ENCODE measurements around the gene TMEM242. TPM values are rescaled to one million over a fixed set of nuclear protein-coding genes. Genes with fewer than 3 reads are reported as not detected.
A peak's percentile ranks its signal among the peaks of the same experiment; 100 is the strongest.

Gene TMEM242
- total and polyA plus RNA-seq, 8 donors, result 3.4 to 6.2 (median 4.5) TPM

- 91 to 96% methylated on average over 11 of the region's 13 CpGs for WGBS, 2 donors
- Histone ChIP-seq H3K27ac (no peak overlapping the region), H3K9me3 (no peaks in the 10 kb centered on the region), H3K4me1 (peaks cover 0 to 6% (median 0%) of the 10 kb centered on the region in 3 donors), H3K27me3 (no peaks in the 10 kb centered on the region), H3K4me3 (no peak overlapping the region), H3K36me3 (no peaks in the 10 kb centered on the region)
- ATAC-seq (no peak), DNase-seq (peak in 1 of 6 donors; percentile 7), FAIRE-seq (no peak)
- no peak for TF ChIP-seq CTCF (IDR thresholded peaks at IDR 0.05)
- intact Hi-C loops (cut with DNase I), result no loop called here
Measured at GRCh38 chr6:157283900-157284737, 39.2 kb downstream of the TMEM242 start.

- no peaks in the 10 kb centered on the region for H3K9me3 ChIP-seq
- no peaks in the 10 kb centered on the region for H3K27me3 ChIP-seq
- FAIRE-seq (no peak), ATAC-seq (no peak), DNase-seq (peak in 1 of 6 donors; percentile 2)
- no peak overlapping the region for H3K4me3 ChIP-seq
- intact Hi-C loops (cut with DNase I), result no loop called here
- no peaks in the 10 kb centered on the region for H3K36me3 ChIP-seq
- WGBS, 2 donors, result 68 to 74% methylated on average over 7 of the region's 8 CpGs
- peaks cover 0 to 6% (median 0%) of the 10 kb centered on the region in 3 donors for H3K4me1 ChIP-seq
- no peak overlapping the region for H3K27ac ChIP-seq
- TF ChIP-seq CTCF (IDR thresholded peaks at IDR 0.05), result no peak
Measured at GRCh38 chr6:157283330-157283898, 39.9 kb downstream of the TMEM242 start.

- no peak for ATAC-seq
- FAIRE-seq, result no peak
- Histone ChIP-seq H3K36me3 (no peaks in the 10 kb centered on the region), H3K4me1 (peaks cover 0 to 6% (median 0%) of the 10 kb centered on the region in 3 donors), H3K27ac (no peak overlapping the region), H3K9me3 (no peaks in the 10 kb centered on the region), H3K4me3 (no peak overlapping the region), H3K27me3 (no peaks in the 10 kb centered on the region)
- intact Hi-C loops (cut with DNase I), result no loop called here
- no peak for TF ChIP-seq CTCF (IDR thresholded peaks at IDR 0.05)
- peak in 1 of 6 donors; percentile 5 for DNase-seq
- 95 to 98% methylated on average over 7 of the region's 7 CpGs for WGBS, 2 donors
Measured at GRCh38 chr6:157282284-157282683, 41.0 kb downstream of the TMEM242 start.

- H3K4me3 ChIP-seq, result no peak overlapping the region
- WGBS, 2 donors, result 61 to 68% methylated on average over 9 of the region's 9 CpGs
- peak in 1 of 4 donors; percentile 16 for TF ChIP-seq CTCF (IDR thresholded peaks at IDR 0.05)
- peaks cover 0 to 6% (median 0%) of the 10 kb centered on the region in 3 donors for H3K4me1 ChIP-seq
- intact Hi-C loops (cut with DNase I), result no loop called here
- ATAC-seq, result peak in 1 of 4 donors; percentile 75
- peak in 2 of 6 donors; percentile 37 to 68 for DNase-seq
- no peak overlapping the region for H3K27ac ChIP-seq
- no peaks in the 10 kb centered on the region for H3K9me3 ChIP-seq
- no peaks in the 10 kb centered on the region for H3K36me3 ChIP-seq
- H3K27me3 ChIP-seq, result no peaks in the 10 kb centered on the region
- FAIRE-seq, result no peak
Measured at GRCh38 chr6:157281570-157281969, 41.7 kb downstream of the TMEM242 start.

- DNase-seq (peak in 1 of 6 donors; percentile 6), ATAC-seq (no peak), FAIRE-seq (no peak)
- TF ChIP-seq CTCF (IDR thresholded peaks at IDR 0.05), result no peak
- 80 to 85% methylated on average over 9 of the region's 9 CpGs for WGBS, 2 donors
- Histone ChIP-seq H3K27ac (no peak overlapping the region), H3K4me3 (no peak overlapping the region), H3K36me3 (no peaks in the 10 kb centered on the region), H3K4me1 (peaks cover 0 to 6% (median 0%) of the 10 kb centered on the region in 3 donors), H3K27me3 (no peaks in the 10 kb centered on the region), H3K9me3 (no peaks in the 10 kb centered on the region)
- intact Hi-C loops (cut with DNase I), result no loop called here
Measured at GRCh38 chr6:157280947-157281346, 42.4 kb downstream of the TMEM242 start.
